ENCODE results near the gene MAVS. TPM values are rescaled to one million over a fixed set of nuclear protein-coding genes. Genes with fewer than 3 reads are reported as not detected.
A peak's percentile ranks its signal among the peaks of the same experiment; 100 is the strongest.

MAVS gene
- total and polyA plus RNA-seq, 4 donors: 13.2 to 39.6 (median 20.9) TPM

GRCh38 chr20:3815703-3816315 is 30.8 kb upstream of the MAVS start:
- H3K36me3 ChIP-seq (ENCODE audit: control insufficient read depth in 4 of 4, insufficient read depth in 4 of 4, low read length in 4 of 4): no peaks in the 10 kb centered on the region
- no peak for ATAC-seq (ENCODE audit: insufficient read depth, low FRiP score)
- peaks cover 5 to 39% (median 19%) of the 10 kb centered on the region in 5 donors for H3K4me1 ChIP-seq (ENCODE audit: control insufficient read depth in 5 of 5, insufficient read depth in 5 of 5, low read length in 5 of 5)
- TF ChIP-seq CTCF (IDR thresholded peaks at IDR 0.05; ENCODE audit: control extremely low read depth, extremely low read depth): no peak
- H3K9me3 ChIP-seq (ENCODE audit: control insufficient read depth in 4 of 4, insufficient read depth in 3 of 4, low read length in 3 of 4): no peaks in the 10 kb centered on the region
- no peak overlapping the region for H3K27ac ChIP-seq (ENCODE audit: low read depth in 1 of 2, low read length in 1 of 2)
- H3K27me3 ChIP-seq (ENCODE audit: control insufficient read depth in 3 of 3, insufficient read depth in 3 of 3, low read length in 2 of 3): no peaks in the 10 kb centered on the region
- no peak for DNase-seq
- no peak overlapping the region for H3K9ac ChIP-seq (ENCODE audit: insufficient read depth in 1 of 2, low read length in 2 of 2)
- H3K4me3 ChIP-seq: no peak overlapping the region
- 67 to 75% methylated on average over 9 of the region's 9 CpGs for WGBS, 2 donors

GRCh38 chr20:3818155-3819151 is 28.2 kb upstream of the MAVS start:
- ATAC-seq (ENCODE audit: insufficient read depth, low FRiP score) (no peak), DNase-seq (peak; percentile 59 to 88 (median 84))
- WGBS, 2 donors: 76 to 83% methylated on average over 8 of the region's 8 CpGs
- Histone ChIP-seq H3K27ac (ENCODE audit: low read depth in 1 of 2, low read length in 1 of 2) (peak overlapping the region; percentile 34 to 85), H3K4me1 (ENCODE audit: control insufficient read depth in 5 of 5, insufficient read depth in 5 of 5, low read length in 5 of 5) (peaks cover 0 to 25% (median 13%) of the 10 kb centered on the region in 5 donors), H3K9me3 (ENCODE audit: control insufficient read depth in 4 of 4, insufficient read depth in 3 of 4, low read length in 3 of 4) (no peaks in the 10 kb centered on the region), H3K4me3 (no peak overlapping the region), H3K9ac (ENCODE audit: insufficient read depth in 1 of 2, low read length in 2 of 2) (no peak overlapping the region), H3K27me3 (ENCODE audit: control insufficient read depth in 3 of 3, insufficient read depth in 3 of 3, low read length in 2 of 3) (no peaks in the 10 kb centered on the region), H3K36me3 (ENCODE audit: control insufficient read depth in 4 of 4, insufficient read depth in 4 of 4, low read length in 4 of 4) (peaks cover 4 to 14% (median 6%) of the 10 kb centered on the region in 4 donors)
- TF ChIP-seq CTCF (IDR thresholded peaks at IDR 0.05; ENCODE audit: control extremely low read depth, extremely low read depth): no peak

- 64 to 69% methylated on average over 19 to 20 of the region's 20 CpGs for WGBS, 2 donors
Measured at GRCh38 chr20:3819411-3820047, 27.1 kb upstream of the MAVS start.

More at GRCh38 chr20:3819411-3820047, 27.1 kb upstream of the MAVS start:
- H3K36me3 ChIP-seq (ENCODE audit: control insufficient read depth in 4 of 4, insufficient read depth in 4 of 4, low read length in 4 of 4): peaks cover 8 to 17% (median 16%) of the 10 kb centered on the region in 4 donors
- peak overlapping the region; percentile 98 to 100 for H3K27ac ChIP-seq (ENCODE audit: low read depth in 1 of 2, low read length in 1 of 2)
- no peaks in the 10 kb centered on the region for H3K9me3 ChIP-seq (ENCODE audit: control insufficient read depth in 4 of 4, insufficient read depth in 3 of 4, low read length in 3 of 4)
- ATAC-seq (ENCODE audit: insufficient read depth, low FRiP score) (no peak), DNase-seq (no peak)
- H3K9ac ChIP-seq (ENCODE audit: insufficient read depth in 1 of 2, low read length in 2 of 2): peak overlapping the region; percentile 63 to 92
- peaks cover 0 to 19% (median 11%) of the 10 kb centered on the region in 5 donors for H3K4me1 ChIP-seq (ENCODE audit: control insufficient read depth in 5 of 5, insufficient read depth in 5 of 5, low read length in 5 of 5)
- TF ChIP-seq CTCF (IDR thresholded peaks at IDR 0.05; ENCODE audit: control extremely low read depth, extremely low read depth): no peak
- H3K4me3 ChIP-seq: no peak overlapping the region
- no peaks in the 10 kb centered on the region for H3K27me3 ChIP-seq (ENCODE audit: control insufficient read depth in 3 of 3, insufficient read depth in 3 of 3, low read length in 2 of 3)
